Large intestine (tissue), 3 donors: ENCODE results near the gene TPSG1. TPM values are rescaled to one million over a fixed set of nuclear protein-coding genes. Genes with fewer than 3 reads are reported as not detected.
"Not testable (repeated sequence)": the region's sequence is repeated elsewhere in the genome, so short reads cannot be mapped to it uniquely, and the experiment has no call there.

ENCODE experiments used
- DNase-seq, 2 donors: peaks; one replicate each; pipeline versions ENCODE4 v3.0.0 to v3.0.0-alpha.2; 2013
- H3K27ac ChIP-seq: one replicate; pipeline ENCODE4 v1.5.1; 2013; ENCODE audit warnings: low read length
- H3K27me3 ChIP-seq: 2 replicates; pipeline ENCODE4 v1.6.1; 2013; ENCODE audit warnings: low read length; ENCODE audit not compliant: control insufficient read depth, insufficient read depth
- H3K36me3 ChIP-seq: 2 replicates; pipeline ENCODE4 v1.6.1; 2013; ENCODE audit warnings: low read length; ENCODE audit not compliant: control insufficient read depth, insufficient read depth
- H3K4me1 ChIP-seq: one replicate; pipeline ENCODE4 v1.6.1; 2013; ENCODE audit warnings: low read length; ENCODE audit not compliant: control insufficient read depth, insufficient read depth
- H3K4me3 ChIP-seq: one replicate; pipeline ENCODE4 v1.5.1; 2013; ENCODE audit warnings: low read length
- H3K9me3 ChIP-seq: one replicate; pipeline ENCODE4 v1.6.1; 2013; ENCODE audit warnings: mild to moderate bottlenecking, low read depth, low read length, moderate library complexity; ENCODE audit not compliant: control insufficient read depth
- WGBS: methylation state at CpG from one replicate; pipeline ENCODE4 v1.1.5; 2013; ENCODE audit warnings: low lambda C conversion rate; ENCODE audit not compliant: insufficient coverage; 5-methylcytosine and 5-hydroxymethylcytosine counted together
- polyA plus RNA-seq: library from polyadenylated mRNA; unstranded; fragments of 120-200 nt; gene quantifications from one replicate; pipeline ENCODE4 v1.2.1, GENCODE V29; 2013

TPSG1 gene
- polyA plus RNA-seq, 1 donor = 25.4 TPM

- H3K36me3 ChIP-seq, DNase-seq, H3K27ac ChIP-seq, H3K4me1 ChIP-seq, H3K27me3 ChIP-seq, H3K4me3 ChIP-seq, H3K9me3 ChIP-seq: not testable (repeated sequence)
- WGBS = no CpG with 5 or more reads among the region's 7 CpGs
Measured at GRCh38 chr16:1231301-1231700, 6.2 kb upstream of the TPSG1 start.

DNA sequence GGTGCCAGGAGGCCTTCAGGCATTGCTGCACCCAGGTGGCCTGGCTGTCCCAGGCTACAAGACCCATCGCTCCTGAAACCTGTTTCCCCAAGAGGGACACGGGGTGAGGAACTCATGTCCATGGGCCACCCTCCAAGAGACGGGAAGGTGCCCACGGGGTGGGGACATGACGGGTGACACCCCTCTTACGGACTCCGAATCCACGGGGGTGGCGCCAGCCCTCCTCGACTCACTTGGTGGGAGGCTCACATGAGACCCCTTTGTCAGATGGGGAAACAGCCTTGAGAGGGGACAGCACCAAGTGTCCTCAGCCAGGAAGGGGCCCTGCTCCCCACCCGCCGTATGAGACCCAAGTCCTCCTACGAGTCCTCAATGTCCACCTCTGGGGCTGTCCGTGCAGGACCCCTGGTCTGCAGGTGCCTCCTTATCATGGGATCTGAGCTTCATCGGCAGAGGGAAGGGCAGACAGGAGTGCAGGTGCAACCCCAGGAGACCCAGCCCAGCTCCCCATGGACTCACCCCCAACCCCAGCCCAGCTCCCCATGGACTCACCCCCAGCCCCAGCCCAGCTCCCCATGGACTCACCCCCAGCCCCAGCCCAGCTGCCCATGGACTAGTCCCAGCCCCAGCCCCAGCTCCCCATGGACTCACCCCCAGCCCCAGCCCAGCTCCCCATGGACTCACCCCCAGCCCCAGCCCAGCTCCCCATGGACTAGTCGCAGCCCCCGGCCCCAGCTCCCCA, 5.6 kb upstream of the TPSG1 start:
- not testable (repeated sequence) for H3K4me1 ChIP-seq, H3K9me3 ChIP-seq, DNase-seq, H3K27me3 ChIP-seq, H3K27ac ChIP-seq, H3K36me3 ChIP-seq, H3K4me3 ChIP-seq
- WGBS = no CpG with 5 or more reads among the region's 17 CpGs

DNA sequence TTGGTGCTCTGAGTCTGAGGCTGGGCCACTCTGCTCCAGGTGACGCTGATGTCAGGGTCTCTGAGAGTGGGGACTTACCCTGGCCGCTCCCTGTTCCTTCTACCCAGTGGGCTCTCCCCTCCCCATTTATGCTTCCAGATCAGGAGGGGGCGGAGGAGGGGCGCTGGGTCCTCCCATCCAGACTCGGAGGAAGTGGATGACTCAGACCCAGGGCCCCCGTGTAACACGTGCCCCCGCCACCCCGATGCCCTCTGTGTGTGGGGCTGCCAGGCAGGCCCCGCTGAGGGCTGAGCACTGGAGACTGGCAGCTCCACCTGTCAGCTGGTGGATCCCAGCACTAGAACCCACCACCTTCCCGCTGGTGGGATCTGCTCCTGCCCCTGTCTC, 5.0 kb upstream of the TPSG1 start, which contains the start of gene TPSB2:
Gene TPSB2 (minus strand): TSS at position 101 of the 387 bp plus-strand sequence. CDS start 233 bp downstream, outside the sequence.
- not testable (repeated sequence) for DNase-seq, H3K9me3 ChIP-seq, H3K4me3 ChIP-seq, H3K4me1 ChIP-seq, H3K27me3 ChIP-seq, H3K27ac ChIP-seq, H3K36me3 ChIP-seq
- no CpG with 5 or more reads among the region's 11 CpGs for WGBS

DNA sequence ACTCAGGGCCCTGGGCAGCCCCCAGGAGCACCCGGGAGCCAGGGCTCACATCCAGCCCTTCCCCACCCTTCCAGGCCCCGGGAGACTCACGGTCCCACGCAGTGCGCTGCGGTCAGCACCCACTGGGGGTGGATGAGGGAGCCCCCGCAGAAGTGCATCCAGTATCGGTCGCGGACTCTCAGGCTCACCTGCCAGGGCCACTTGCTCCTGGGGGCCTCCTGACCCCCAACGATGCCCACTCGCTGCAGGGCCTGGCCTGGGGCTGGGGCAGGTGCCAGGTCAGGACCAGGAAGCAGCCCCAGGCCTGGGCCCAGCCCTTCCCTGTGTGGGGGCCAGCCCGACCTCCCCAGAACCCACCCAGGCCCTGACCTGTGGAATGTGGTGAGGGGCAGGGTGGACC, 4.4 kb upstream of the TPSG1 start:
- peaks cover 12% of the 10 kb centered on the region for H3K4me1 ChIP-seq
- H3K9me3 ChIP-seq, H3K27ac ChIP-seq, DNase-seq, H3K27me3 ChIP-seq, H3K36me3 ChIP-seq, H3K4me3 ChIP-seq: not testable (repeated sequence)
- no CpG with 5 or more reads among the region's 13 CpGs for WGBS

DNA sequence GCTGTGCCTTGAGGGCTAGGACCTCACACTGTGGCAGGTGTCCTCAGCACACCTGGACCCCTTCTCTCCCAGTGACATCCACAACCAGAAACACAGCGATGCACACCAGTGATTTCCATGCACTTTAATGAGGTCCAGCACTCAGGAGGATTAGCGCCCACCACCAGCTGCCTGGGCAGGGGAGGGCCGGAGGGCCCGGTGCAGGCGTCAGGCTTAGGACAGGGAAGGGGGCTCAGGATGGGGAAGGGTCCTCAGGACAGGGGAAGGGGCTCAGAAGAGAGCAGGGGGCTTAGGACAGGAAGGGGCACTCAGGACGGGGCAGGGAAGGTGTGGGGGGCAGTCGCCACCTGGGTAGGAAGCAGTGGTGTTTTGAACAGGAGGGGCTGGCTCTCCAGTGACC, 3.2 kb upstream of the TPSG1 start:
- H3K4me1 ChIP-seq = peaks cover 14% of the 10 kb centered on the region
- not testable (repeated sequence) for DNase-seq, H3K27me3 ChIP-seq, H3K4me3 ChIP-seq, H3K27ac ChIP-seq, H3K9me3 ChIP-seq, H3K36me3 ChIP-seq
- 0% methylated on average over 1 of the region's 7 CpGs for WGBS

DNA sequence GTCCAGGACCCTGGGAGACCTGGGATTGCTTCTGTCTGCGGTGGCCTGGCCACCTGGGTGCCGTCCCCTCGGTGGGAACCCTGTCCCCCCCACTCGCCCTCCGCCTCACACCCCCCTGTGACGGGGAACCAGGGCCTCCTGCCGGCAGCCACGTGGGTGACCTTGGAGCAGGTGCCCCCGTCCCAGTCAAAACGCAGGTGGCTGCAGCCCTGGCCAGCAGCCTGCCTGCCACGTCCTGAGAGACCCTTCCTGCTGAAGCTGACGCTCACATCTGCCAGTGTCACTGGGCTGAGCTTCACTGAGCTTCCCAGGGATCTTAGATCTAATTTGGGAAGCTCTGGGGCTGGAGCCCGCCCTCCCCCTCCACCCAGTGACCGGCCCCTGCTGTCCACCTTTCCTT, 1.6 kb upstream of the TPSG1 start:
- H3K27me3 ChIP-seq, H3K4me3 ChIP-seq, H3K27ac ChIP-seq, DNase-seq, H3K36me3 ChIP-seq, H3K9me3 ChIP-seq: not testable (repeated sequence)
- WGBS = no CpG with 5 or more reads among the region's 14 CpGs
- H3K4me1 ChIP-seq = peaks cover 14% of the 10 kb centered on the region

DNA sequence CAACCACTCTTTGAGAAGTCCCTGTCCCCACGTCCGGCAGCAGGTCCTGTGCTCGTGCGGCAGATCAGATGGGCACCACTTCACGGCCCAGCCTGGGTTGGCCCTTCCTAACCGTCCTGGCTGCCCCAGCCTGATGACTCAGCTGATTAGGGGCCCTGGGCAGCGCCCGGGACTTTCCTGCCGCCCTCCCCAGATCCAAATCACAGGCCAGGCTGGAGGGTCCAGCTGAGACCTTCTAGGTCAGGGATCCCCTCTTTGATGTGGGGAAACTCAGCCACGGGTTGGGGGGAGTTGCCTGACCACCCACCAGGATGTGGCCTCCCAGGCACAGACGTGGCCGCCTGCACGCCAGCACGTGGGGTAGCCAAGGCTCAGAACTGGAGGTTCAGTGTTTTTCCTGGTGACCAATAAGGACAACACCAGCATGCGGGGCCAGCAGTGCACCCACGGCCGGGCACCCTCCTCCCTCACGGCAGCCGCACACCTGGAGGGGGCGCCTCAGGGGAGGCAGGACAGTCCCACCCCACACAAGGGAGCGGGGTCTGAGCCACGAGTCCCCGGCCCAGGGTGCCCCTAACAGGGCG, 752 bp upstream of the TPSG1 start:
- no CpG with 5 or more reads among the region's 24 CpGs for WGBS
- H3K9me3 ChIP-seq, H3K27ac ChIP-seq, DNase-seq, H3K4me3 ChIP-seq, H3K36me3 ChIP-seq, H3K27me3 ChIP-seq: not testable (repeated sequence)
- peaks cover 14% of the 10 kb centered on the region for H3K4me1 ChIP-seq

DNA sequence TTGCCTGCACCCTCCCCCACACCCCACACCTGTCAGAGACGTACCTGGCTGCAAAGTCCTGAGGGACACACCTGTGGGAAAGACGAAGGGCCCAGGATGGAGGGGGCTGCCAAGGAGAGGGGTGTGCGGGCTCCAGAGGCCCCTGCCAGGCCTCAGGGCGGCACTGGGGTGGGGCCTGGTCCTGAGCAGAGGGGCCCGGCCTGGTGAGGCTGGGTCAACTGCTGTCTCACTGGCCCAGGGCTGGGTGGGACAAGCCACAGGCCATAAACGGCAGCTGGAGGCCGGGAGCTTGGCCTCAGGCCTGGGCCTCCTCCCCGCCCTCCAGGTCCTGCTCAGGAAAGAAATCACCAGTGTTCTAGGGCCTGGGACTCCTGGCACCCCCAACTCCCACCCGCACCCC, 510 bp downstream of the TPSG1 start:
- peaks cover 14% of the 10 kb centered on the region for H3K4me1 ChIP-seq
- H3K36me3 ChIP-seq = no peaks in the 10 kb centered on the region
- no peak overlapping the region for H3K4me3 ChIP-seq
- H3K27ac ChIP-seq = no peak overlapping the region
- H3K9me3 ChIP-seq = no peaks in the 10 kb centered on the region
- no peaks in the 10 kb centered on the region for H3K27me3 ChIP-seq
- no CpG with 5 or more reads among the region's 9 CpGs for WGBS
- peak; percentile 18 to 45 for DNase-seq

DNA sequence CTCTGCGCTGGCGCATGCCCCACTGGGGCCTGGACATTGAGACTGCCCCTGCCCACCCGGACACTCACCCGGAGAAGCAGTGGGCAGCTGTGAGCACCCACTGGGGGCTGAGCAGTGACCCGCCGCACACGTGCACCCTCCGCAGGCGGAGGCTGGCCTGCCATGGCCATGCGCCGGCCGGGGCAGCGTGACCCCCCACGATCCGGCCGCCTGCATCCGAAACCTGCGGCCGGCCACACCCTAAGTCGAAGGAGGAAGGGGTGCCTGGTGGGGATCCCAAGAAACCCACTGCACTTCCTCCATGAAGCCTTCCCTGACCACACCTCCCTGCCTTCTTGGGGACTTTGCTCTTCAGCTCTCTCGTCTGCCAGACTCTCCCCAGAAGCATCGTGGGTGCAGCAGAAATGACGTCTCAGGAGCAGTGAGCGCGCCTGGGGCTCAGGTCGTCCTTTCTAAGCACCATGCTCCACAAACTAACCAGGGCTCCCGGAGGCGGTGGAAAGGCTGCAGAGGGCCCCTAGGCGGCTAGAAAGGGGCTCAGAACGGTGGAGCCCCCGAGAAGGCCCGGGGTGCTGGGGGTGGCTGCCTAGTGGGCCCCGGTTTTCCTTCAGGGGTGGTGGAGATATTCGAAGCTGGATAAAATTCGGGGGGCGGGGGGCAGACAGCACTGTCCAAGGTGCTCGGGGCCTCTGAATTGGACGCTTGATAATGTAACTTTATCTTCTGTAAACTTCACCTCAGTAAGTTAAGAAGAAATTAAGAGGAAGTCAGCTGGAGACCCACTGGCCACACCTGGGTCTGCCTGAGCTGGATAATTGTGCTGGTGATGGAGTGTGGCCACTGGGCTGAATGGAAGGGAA, 1.5 kb downstream of the TPSG1 start:
- H3K27me3 ChIP-seq = no peaks in the 10 kb centered on the region
- WGBS = no CpG with 5 or more reads among the region's 38 CpGs
- H3K4me3 ChIP-seq = no peak overlapping the region
- peaks cover 2% of the 10 kb centered on the region for H3K36me3 ChIP-seq
- no peak overlapping the region for H3K27ac ChIP-seq
- no peaks in the 10 kb centered on the region for H3K9me3 ChIP-seq
- peak; percentile 26 to 32 for DNase-seq
- peaks cover 14% of the 10 kb centered on the region for H3K4me1 ChIP-seq

- Histone ChIP-seq H3K36me3 (peaks cover 2% of the 10 kb centered on the region), H3K4me3 (no peak overlapping the region), H3K27ac (no peak overlapping the region), H3K4me1 (peaks cover 14% of the 10 kb centered on the region), H3K27me3 (no peaks in the 10 kb centered on the region), H3K9me3 (no peaks in the 10 kb centered on the region)
- WGBS = no CpG with 5 or more reads among the region's 25 CpGs
- DNase-seq = no peak
Measured at GRCh38 chr16:1222553-1223354, 2.3 kb downstream of the TPSG1 start.
